ENCODE measurements around the gene FOXB1. TPM values are rescaled to one million over a fixed set of nuclear protein-coding genes. Genes with fewer than 3 reads are reported as not detected.

Gene FOXB1
- total and polyA plus RNA-seq, 9 of the 15 experiments (the other 6 are each of a cell fraction or from before 2014, with no cell fraction given): not detected

DNA sequence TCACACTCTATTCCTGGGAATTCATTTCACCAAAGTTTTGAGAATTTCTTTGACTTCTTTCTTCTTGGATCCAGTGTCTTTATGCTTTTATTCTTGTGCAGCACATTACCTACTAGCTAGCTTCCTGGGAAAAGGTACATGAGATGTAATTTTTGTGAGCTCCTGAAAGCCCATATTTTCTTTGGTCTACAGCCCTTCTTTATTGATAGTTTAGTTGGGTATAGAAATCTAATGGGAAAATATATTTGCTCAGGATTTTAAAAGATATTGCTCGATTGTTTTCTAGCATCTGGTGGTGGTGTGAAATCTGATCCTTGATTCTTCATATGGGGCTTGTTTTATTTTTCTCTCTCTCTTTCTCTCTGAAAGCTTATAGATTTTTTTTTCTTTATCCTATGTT lies 45.8 kb downstream of the FOXB1 start:
- Histone ChIP-seq H3K9me3 (replicated peaks; ENCODE audit: control insufficient read depth, insufficient read depth, low read depth, low read length) (no peaks in the 10 kb centered on the region), H3K4me1 (replicated peaks in 1 of 2; ENCODE audit: control insufficient read depth in 2 of 2, insufficient read depth in 2 of 2, low read length in 2 of 2) (no peaks in the 10 kb centered on the region), H3K36me3 (ENCODE audit: control insufficient read depth, insufficient read depth, low read length) (no peaks in the 10 kb centered on the region), H3K9ac (ENCODE audit: insufficient read depth in 1 of 2, low read depth in 2 of 2, low read length in 2 of 2) (no peak overlapping the region), H2AFZ (ENCODE audit: low read depth, low read length) (no peak overlapping the region), H3K79me2 (ENCODE audit: control insufficient read depth, insufficient read depth, low read length) (no peaks in the 10 kb centered on the region), H3K27me3 (ENCODE audit: control insufficient read depth in 2 of 2, insufficient read depth in 2 of 2, low read length in 2 of 2) (no peaks in the 10 kb centered on the region), H3K4me2 (ENCODE audit: insufficient read depth, low read length) (no peak overlapping the region), H3K4me3 (no peak overlapping the region), H4K20me1 (replicated peaks; ENCODE audit: control insufficient read depth, insufficient read depth, low read length) (no peaks in the 10 kb centered on the region), H3K27ac (ENCODE audit: extremely low read depth, low read depth, low read length) (no peak overlapping the region), H3K9me1 (ENCODE audit: control insufficient read depth, insufficient read depth, low read length) (no peaks in the 10 kb centered on the region)
- DNase-seq (ENCODE audit: extremely low read depth in 1 of 4, low spot score in 3 of 4): no peak
- no TSS peak for BruUV-seq (replicated peaks)
- no peak for FAIRE-seq
- no peak for ATAC-seq
- ChIA-PET CTCF (ENCODE audit: low intra/inter-chr PET ratio) (no interaction called here), POLR2A (no interaction called here)
- in situ Hi-C loops (cut with MboI): no loop called here
- TF ChIP-seq, protein P1, sequence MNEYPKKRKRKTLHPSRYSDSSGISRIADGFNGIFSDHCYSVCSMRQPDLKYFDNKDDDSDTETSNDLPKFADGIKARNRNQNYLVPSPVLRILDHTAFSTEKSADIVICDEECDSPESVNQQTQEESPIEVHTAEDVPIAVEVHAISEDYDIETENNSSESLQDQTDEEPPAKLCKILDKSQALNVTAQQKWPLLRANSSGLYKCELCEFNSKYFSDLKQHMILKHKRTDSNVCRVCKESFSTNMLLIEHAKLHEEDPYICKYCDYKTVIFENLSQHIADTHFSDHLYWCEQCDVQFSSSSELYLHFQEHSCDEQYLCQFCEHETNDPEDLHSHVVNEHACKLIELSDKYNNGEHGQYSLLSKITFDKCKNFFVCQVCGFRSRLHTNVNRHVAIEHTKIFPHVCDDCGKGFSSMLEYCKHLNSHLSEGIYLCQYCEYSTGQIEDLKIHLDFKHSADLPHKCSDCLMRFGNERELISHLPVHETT (CRISPR knock-in tag; conservative IDR thresholded peaks at IDR 0.05 in 1 of 2, IDR thresholded peaks at IDR 0.05 in 1 of 2): no peak
- TF ChIP-seq JUND (IDR thresholded peaks at IDR 0.05; ENCODE audit: borderline replicate concordance, low read depth, low read length) (no peak), JUND (tag; IDR thresholded peaks at IDR 0.05; ENCODE audit: borderline replicate concordance, low read depth, low read length) (no peak), PTBP1 (IDR thresholded peaks at IDR 0.05; ENCODE audit: low read depth, low read length) (no peak), ZNF830 (CRISPR knock-in tag; IDR thresholded peaks at IDR 0.05) (no peak), TCF3 (CRISPR knock-in tag; IDR thresholded peaks at IDR 0.05) (no peak), ZFP1 (CRISPR knock-in tag; IDR thresholded peaks at IDR 0.05) (peak; percentile 97)
- TF ChIP-seq, protein P2, sequence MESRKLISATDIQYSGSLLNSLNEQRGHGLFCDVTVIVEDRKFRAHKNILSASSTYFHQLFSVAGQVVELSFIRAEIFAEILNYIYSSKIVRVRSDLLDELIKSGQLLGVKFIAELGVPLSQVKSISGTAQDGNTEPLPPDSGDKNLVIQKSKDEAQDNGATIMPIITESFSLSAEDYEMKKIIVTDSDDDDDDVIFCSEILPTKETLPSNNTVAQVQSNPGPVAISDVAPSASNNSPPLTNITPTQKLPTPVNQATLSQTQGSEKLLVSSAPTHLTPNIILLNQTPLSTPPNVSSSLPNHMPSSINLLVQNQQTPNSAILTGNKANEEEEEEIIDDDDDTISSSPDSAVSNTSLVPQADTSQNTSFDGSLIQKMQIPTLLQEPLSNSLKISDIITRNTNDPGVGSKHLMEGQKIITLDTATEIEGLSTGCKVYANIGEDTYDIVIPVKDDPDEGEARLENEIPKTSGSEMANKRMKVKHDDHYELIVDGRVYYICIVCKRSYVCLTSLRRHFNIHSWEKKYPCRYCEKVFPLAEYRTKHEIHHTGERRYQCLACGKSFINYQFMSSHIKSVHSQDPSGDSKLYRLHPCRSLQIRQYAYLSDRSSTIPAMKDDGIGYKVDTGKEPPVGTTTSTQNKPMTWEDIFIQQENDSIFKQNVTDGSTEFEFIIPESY (CRISPR knock-in tag; IDR thresholded peaks at IDR 0.05): no peak
- WGBS (ENCODE audit: insufficient coverage, low coverage, missing lambda C conversion rate): 0% methylated on average over 1 of the region's 1 CpG
- intact Hi-C loops (cut with micrococcal nuclease): no loop called here
